GM12875 (cell line): Measurements from ENCODE around the gene DIP2C.
"Not testable (repeated sequence)": the region's sequence is repeated elsewhere in the genome, so short reads cannot be mapped to it uniquely, and the experiment has no call there.

Experiments
- H3K4me3 ChIP-seq: one replicate; pipeline ENCODE4 v1.5.1; 2011; ENCODE audit warnings: low read depth, low read length, control low read depth
- TF ChIP-seq, protein P1 (sequence below): IDR thresholded peaks from 2 replicates; pipeline ENCODE4 v1.5.1; 2011; ENCODE audit warnings: low read depth, mild to moderate bottlenecking, control low read depth, inconsistent platforms, low read length, moderate library complexity, borderline replicate concordance; ENCODE audit not compliant: insufficient read depth

Gene DIP2C

GRCh38 chr10:714214-714613 is 24.7 kb upstream of the DIP2C start:
- no peak overlapping the region for H3K4me3 ChIP-seq
- TF ChIP-seq, protein P1, sequence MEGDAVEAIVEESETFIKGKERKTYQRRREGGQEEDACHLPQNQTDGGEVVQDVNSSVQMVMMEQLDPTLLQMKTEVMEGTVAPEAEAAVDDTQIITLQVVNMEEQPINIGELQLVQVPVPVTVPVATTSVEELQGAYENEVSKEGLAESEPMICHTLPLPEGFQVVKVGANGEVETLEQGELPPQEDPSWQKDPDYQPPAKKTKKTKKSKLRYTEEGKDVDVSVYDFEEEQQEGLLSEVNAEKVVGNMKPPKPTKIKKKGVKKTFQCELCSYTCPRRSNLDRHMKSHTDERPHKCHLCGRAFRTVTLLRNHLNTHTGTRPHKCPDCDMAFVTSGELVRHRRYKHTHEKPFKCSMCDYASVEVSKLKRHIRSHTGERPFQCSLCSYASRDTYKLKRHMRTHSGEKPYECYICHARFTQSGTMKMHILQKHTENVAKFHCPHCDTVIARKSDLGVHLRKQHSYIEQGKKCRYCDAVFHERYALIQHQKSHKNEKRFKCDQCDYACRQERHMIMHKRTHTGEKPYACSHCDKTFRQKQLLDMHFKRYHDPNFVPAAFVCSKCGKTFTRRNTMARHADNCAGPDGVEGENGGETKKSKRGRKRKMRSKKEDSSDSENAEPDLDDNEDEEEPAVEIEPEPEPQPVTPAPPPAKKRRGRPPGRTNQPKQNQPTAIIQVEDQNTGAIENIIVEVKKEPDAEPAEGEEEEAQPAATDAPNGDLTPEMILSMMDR = no peak

DNA sequence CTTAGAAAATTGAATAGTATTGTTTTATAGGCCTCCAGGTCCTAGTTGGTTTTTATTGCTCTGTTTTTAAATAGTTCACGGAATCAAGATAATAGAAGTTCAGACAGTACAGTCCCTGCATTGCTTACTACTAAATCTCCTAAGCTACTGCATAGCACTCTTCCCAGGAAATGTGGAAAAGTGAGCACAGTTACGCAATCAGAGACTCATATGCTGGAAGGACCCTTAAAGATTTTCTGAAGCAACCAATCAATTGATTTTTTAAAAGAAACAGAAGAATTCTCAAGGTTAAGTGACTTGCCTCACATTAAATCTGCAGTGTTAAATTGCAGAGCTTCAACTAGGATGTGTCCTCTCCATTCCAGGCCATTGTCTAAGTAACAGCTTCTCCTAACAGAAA is 23.1 kb upstream of the DIP2C start:
- H3K4me3 ChIP-seq = no peak overlapping the region

DNA sequence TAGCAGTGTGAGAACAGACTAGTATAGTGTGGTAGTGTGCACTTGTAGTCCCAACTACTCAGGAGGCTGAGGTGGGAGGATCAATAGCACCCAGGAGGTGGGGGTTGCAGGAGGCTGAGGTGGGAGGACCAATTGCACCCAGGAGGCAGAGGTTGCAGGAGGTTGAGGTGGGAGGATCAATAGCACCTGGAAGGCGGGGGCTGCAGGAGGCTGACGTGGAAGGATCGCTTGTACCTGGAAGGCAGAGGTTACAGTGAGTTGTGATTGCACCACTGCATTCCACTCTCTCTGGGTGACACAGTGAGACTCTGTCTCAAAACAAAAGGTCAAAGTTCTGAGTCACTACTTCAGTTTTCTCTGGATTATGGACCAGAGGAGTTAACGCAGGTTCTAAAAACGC is 22.6 kb upstream of the DIP2C start:
- TF ChIP-seq, protein P1 = no peak
- no peak overlapping the region for H3K4me3 ChIP-seq

More for the DNA sequence above, 23.1 kb upstream of the DIP2C start:
- TF ChIP-seq, protein P1 = no peak

DNA sequence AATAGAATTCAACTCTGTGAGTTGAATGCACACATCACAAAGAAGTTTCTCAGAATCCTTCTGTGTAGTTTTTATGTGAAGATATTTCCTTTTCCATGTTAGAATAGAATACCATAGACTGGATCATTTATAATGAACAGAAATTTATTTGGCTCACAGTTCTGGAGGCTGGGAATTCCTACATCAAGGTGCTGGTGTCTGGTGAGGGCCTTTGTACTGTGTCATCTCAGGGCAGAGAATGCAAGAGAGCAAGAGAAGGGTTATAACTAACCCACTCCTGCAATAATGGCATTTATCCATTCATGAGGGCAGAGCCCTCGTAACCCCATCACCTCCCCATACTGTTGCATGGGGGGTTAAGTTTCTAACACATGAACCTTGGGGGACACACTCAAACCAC is 18.4 kb upstream of the DIP2C start:
- TF ChIP-seq, protein P1 = no peak
- H3K4me3 ChIP-seq = no peak overlapping the region

DNA sequence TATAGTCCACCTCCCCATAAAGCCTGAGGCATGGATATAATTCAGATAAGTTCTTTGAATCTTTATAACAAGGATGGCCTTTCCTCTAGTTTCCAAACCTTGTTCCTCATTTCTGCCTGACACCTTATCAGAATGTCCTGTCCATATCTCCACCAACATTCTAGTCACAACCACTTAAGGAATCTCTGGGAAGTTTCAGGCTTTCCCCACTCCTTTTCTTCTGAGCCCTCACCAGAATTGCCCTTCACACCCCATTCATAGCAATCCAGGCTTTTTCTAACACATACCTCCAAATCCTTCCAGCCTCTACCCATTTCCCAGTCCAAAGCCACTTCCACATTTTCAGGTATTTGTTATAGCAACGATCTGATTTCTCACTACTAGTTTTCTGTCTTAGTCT is 18.0 kb upstream of the DIP2C start:
- TF ChIP-seq, protein P1 = no peak
- no peak overlapping the region for H3K4me3 ChIP-seq

DNA sequence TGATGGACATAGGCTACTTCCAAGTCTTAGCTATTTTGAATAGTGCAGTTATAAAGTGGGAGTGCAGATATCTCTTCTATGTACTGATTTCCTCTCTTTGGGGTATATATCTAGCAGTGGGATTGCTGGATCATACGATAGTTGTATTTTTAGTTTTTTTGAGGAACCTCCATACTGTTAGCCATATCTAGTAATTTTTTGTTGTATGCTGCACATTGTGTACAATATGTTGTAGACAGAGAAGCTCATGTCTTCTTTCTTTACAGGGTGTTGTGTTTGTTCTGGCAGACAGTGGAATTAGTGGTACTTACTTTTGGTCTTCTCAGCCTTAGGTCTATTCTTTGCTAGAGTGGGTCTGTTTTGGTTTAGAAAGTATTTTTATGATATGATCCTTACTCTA is 13.7 kb upstream of the DIP2C start:
- no peak overlapping the region for H3K4me3 ChIP-seq
- TF ChIP-seq, protein P1 = no peak

DNA sequence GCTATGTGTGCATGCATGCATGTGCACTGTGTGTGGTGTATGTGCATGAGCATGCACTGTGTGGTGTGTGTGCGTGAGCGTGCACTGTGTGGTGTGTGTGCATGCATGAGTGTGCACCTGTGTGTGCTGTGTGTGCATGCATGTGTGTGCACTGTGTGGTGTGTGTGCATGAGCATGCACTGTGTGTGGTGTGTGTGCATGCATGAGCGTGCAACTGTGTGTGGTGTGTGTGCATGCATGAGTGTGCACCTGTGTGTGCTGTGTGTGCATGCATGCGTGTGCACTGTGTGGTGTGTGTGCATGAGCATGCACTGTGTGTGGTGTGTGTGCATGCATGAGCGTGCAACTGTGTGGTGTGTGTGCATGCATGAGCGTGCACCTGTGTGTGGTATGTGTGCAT is 10.7 kb upstream of the DIP2C start:
- H3K4me3 ChIP-seq = not testable (repeated sequence)
